ENCODE data around the gene PLAC1. TPM values are rescaled to one million over a fixed set of nuclear protein-coding genes. Genes with fewer than 3 reads are reported as not detected.

The PLAC1 gene
- total RNA-seq, 2 experiments from 2014 or later = not detected

Small RNA genes within 50 kb of the gene (microRNA-seq; reads per million reads assigned to microRNA genes)
- gene MIR424 (ENCODE audit: borderline microRNAs expressed, borderline replicate concordance) (581 reads per million, percentile 79 among the genes with 10 or more reads in this experiment), gene MIR450A1 (ENCODE audit: borderline microRNAs expressed, borderline replicate concordance) (not detected), gene MIR450A2 (ENCODE audit: borderline microRNAs expressed, borderline replicate concordance) (not detected), gene MIR450B (ENCODE audit: borderline microRNAs expressed, borderline replicate concordance) (not detected), gene MIR503 (ENCODE audit: borderline microRNAs expressed, borderline replicate concordance) (25.2 reads per million, percentile 40 among the genes with 10 or more reads in this experiment), gene MIR542 (ENCODE audit: borderline microRNAs expressed, borderline replicate concordance) (not detected)

Other genes with a start within 250 kb of the PLAC1 start
- 100 to 1,000 TPM; 111 TPM for gene HPRT1, start 198.3 kb downstream of the PLAC1 start, total RNA-seq
- gene PABIR2, start 138.7 kb upstream of the PLAC1 start, total RNA-seq = 10 to 100 TPM; 55.4 to 58.2 TPM

All from activated naive CD4-positive, alpha-beta T cell treated with anti-CD3 and anti-CD28 coated beads for 36 hours (primary cell).